DMS114 treated with DMSO at 0.1 percent for 48 hours (cell line): ENCODE measurements around the gene HS6ST1.
"Not testable (repeated sequence)": the region's sequence is repeated elsewhere in the genome, so short reads cannot be mapped to it uniquely, and the experiment has no call there.

ENCODE experiments used
- DNase-seq: peaks from one replicate; lab custom pipeline; 2025; ENCODE audit not compliant: unreplicated experiment; lab: John Stamatoyannopoulos, UW

The HS6ST1 gene

DNA sequence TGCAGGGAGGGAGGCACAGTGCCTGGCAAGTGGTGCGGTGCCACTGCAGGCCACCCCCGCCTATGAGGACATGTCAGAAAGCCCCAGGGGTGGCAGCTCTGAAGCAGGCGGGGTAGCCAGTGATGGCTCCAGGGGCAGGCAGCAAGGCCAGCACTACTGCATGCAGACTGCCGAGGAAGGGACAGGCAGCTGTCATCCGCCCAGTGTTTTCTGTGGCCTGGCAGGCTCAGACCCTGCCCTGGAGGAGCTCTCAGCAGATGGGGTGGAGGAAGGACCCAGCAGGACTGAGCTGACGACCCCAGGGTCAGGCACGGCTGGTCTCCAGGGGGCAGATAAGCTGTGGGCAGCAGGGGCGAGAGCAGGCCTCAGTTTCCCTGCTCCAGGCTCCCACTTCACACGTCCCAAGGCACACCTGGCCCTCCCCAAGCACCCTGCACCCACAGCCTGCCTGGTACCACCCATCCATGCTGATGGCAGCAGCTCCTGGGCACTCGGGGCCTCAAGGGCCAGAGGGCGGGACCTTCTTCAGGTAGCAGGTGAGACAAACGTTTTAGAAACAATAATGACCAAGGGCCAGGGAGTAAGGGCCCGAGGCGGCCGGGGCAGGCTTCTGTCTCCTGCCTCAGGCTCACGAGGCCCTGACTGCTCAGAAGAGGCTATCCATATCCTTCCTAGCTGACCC lies 48.5 kb downstream of the HS6ST1 start:
- DNase-seq, result no peak

GRCh38 chr2:128269063-128269989 lies 49.3 kb downstream of the HS6ST1 start:
- no peak for DNase-seq

GRCh38 chr2:128268611-128269010 lies 50.1 kb downstream of the HS6ST1 start:
- DNase-seq, result not testable (repeated sequence)

DNA sequence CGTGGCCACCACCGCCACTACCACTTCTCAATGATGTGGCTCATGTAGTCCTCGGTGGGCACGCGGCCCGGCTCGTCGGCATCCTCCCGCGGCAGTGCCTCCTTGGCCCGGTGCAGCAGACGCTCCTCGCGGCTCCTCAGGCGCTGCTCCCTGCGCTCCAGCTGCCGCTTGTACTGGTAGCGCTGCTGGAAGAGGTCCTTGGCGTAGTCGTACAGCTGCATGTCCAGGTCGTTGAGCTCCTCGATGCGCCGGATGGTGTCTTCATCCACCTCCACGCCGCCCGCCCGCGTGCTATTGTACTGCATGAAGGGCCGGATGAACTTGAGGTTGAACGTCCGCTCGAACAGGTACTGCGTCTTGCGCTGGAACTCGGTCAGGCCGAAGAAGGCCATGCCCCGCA lies 50.5 kb downstream of the HS6ST1 start:
- DNase-seq, result not testable (repeated sequence)

DNA sequence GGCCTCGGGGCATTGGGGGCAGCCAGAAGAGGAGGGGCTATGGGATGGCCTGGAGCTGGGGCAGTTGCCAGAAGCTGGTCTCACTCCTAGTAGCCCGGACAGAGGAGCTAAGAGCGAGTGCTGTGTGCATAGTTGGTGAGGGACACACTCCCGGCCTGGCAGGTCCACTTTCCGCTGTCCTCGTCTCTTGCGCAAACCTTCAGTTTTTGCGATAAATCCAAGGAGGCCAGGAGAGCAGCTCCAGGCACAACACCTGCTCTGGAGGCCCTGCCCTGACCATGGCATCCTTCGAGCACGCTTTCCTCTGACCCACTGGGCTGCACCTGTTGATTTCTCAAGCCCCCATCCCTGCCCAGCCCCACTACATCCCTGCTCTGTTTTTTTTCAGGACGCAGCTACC lies 51.0 kb downstream of the HS6ST1 start:
- not testable (repeated sequence) for DNase-seq

DNA sequence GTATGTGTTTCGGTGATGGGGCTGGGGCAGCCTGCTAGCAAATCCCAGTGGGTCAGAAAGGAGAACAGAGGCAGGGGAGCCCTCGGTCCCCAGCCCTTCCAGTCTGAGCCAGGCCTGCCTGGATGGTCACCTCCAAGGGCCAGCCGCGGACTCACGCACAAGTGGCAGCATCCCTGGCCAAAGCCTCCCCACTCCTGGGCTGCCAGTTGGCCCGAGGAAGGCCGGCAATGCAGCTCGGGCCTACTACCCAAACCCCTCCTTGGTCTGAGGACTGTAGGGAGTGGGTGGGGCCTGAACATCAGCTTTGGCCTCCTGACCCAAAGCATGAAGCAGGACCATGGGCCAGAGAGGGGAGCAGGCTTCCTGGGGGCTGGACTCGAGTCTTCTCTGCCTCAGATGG lies 51.5 kb downstream of the HS6ST1 start:
- not testable (repeated sequence) for DNase-seq

- DNase-seq, result not testable (repeated sequence)
Observed at GRCh38 chr2:128266463-128266862, 52.2 kb downstream of the HS6ST1 start.

- not testable (repeated sequence) for DNase-seq
Observed at GRCh38 chr2:128265608-128265993, 53.1 kb downstream of the HS6ST1 start.

- DNase-seq, result no peak
Observed at GRCh38 chr2:128264881-128265607, 53.6 kb downstream of the HS6ST1 start.

DNA sequence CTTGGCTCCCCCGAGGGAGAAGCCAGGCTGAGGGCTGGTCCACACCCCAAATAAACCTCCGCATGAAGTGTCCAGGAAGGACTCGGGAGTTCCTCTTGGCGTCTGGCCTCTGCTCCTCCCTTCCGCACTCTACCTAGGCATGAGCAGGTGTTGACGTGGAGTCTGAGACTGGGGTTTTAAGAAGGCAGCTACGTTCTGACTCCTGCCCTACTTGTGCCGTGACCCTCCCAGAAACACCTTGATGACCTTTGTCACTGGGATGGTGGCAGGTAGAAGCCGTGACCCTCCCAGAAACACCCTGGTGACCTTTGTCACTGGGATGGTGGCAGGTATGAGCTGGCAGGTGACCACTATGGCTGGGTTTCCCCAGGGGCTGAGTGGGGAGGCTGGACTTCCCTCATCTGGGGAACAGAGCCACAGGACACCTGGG lies 54.8 kb downstream of the HS6ST1 start:
- no peak for DNase-seq

DNA sequence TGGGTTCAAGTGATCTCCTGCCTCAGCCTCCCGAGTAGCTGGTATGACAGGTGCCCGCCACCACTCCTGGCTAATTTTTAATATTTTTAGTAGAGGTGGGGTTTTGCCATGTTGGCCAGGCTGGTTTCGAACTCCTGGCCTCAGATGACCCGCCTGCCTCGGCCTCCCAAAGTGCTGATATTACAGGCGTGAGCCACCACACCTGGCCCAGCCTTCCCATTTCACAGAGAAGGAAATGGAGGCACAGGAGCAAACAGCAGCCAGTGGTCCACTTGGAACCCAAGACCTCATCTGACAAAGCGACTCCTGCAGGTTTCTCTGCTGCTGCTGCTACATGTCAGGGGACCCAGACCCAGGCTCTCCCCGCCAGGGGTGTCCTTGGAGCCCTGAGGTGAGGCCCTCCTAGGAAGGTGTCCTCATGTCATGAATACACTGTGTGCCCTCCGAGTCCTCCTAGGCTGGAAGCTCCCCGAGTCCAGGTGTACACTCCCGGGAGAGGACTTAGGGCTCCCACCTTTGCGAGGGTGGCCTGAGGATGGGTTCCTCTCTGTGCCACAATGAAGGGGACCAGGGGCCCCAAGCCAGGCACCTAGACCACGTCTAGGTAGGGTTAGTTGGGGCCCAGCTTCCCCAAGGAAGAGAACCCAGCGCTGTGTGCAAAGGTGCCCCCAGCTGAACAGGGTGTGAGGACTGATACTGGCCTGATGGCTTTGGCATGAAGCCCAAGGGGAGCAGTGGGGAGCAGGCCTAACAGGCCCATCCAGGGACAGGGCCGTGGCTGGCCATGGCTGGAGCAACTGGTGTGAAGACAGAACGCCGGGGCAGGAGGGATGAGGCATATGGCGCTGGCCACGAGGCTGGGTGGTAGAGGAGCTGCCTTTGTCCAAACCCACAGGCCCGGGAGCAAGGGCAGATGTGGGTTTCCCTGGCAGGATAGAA lies 56.1 kb downstream of the HS6ST1 start:
- DNase-seq, result no peak

- no peak for DNase-seq
Observed at GRCh38 chr2:128261245-128262128, 57.2 kb downstream of the HS6ST1 start.

DNA sequence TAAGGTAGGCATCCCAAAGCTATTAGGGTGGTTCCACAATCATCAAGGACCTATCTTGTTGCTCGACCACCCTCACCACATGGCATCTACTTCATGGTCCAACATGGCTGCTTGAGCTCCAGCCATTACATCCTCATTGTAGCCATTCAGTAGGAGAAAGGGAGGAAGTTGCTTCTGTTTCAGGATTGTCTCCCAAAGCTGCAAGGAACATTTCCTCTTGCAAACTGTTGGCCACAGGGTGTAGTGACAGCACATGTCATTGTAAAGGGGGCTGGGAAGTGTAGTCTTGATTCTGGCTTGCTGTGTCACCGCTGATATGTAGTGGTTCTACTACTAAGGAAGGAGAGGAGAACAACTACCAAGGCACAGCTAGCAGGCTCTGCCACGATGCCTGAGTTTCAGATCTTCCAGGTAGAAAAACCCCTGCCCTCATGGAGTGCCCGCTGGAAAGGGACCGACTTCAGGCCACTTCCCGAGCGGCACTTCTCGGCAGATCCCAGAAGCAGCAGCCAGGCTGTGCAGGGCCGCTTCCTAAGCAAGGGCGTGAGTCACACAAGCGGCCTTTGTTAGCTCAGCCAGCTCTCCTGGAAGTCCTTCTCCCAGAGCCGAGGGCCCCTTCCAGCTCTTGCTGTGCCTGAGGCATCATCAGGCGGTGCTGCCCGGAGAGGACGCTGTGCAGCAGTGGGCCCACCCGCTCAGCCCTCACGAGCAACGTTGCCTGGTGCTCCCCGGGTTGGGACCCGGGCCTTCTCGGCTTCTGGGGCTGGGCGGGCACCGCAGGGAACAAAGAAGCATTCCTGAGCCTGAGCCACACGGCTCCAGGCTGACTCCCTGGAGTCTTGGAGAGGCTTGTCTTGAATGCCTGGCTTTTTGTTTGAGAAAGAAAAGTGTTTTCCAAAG lies 58.2 kb downstream of the HS6ST1 start:
- no peak for DNase-seq

- no peak for DNase-seq
Observed at GRCh38 chr2:128259585-128259984, 59.1 kb downstream of the HS6ST1 start.

GRCh38 chr2:128258218-128258617 lies 60.5 kb downstream of the HS6ST1 start:
- no peak for DNase-seq

DNA sequence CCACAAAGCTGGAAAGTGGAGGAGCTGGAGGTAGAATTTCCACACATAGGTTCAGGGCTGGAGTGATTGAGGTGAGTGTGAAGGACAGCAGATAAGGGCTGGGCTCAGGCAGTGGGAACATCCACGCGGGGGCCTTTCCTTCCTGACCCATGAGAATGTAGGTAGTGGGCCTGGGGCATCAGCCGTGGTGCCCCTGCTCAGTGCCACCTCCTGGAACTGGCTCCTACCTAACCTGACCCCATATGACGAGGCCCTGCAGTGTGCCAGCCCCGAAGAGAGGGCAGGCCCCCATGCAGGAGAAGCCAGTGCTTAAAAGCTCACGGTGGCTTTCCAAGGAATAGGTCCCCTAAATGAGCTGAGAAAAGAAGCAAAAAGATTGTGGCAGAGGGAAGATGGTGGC lies 66.2 kb downstream of the HS6ST1 start:
- DNase-seq, result no peak

DNA sequence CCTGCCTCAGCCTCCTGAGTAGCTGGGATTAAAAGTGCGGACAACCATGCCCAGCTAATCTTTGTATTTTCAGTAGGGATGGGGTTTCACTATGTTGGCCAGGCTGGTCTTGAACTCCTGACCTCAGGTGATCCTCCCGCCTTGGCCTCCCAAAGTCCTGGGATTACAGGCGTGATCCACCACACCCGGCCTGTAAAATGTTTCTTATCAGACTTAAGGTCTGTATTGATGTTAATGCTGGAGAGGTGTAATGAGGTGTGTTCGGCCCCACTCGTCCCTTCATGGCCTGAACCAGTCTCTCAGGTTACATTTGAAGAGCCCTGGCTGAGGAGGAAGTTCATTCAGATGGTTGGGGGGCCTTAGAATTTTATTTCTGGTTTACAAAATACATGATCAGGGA lies 66.6 kb downstream of the HS6ST1 start:
- DNase-seq, result not testable (repeated sequence)

DNA sequence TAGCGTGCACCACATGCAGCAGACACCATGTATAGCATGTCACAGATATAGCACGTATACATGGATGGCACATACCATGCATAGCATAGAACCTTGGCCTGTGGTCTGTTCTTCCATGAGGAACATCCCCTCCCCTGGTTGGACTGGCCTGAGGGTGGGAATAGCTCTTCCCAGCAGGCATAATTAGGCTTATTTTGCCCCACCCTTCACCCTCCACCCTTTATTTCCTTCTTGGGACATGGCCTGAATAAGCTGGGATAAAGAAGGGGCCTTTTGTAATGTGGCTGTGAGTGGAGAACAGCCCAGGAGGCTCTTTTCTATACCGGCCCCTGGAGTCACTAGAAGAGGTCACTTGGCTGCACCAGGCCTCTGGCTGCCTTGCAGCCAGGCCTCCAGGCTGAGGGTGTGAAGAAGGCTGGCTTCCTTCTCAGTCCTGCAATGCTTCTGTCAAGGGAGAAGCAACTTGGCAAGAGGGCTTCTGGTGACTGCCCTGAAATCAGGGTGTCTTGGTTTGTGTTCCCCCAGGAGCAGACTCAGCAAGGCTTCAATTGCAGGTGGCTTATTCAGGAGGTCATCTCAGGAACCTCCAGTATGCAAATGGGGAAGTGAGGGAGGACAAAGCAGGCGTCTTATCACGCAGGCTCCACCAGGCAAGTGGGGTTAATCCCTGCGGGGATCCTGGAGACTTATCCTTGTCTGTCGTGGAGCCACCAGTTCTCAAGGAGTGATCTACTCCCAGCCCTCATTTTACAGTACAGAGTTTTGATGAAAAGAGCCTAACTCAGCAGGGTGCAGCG lies 68.2 kb downstream of the HS6ST1 start:
- DNase-seq, result no peak
